ENCODE results near the gene APOA1.
"Not testable (repeated sequence)": the region's sequence is repeated elsewhere in the genome, so short reads cannot be mapped to it uniquely, and the experiment has no call there.

Gene APOA1

DNA sequence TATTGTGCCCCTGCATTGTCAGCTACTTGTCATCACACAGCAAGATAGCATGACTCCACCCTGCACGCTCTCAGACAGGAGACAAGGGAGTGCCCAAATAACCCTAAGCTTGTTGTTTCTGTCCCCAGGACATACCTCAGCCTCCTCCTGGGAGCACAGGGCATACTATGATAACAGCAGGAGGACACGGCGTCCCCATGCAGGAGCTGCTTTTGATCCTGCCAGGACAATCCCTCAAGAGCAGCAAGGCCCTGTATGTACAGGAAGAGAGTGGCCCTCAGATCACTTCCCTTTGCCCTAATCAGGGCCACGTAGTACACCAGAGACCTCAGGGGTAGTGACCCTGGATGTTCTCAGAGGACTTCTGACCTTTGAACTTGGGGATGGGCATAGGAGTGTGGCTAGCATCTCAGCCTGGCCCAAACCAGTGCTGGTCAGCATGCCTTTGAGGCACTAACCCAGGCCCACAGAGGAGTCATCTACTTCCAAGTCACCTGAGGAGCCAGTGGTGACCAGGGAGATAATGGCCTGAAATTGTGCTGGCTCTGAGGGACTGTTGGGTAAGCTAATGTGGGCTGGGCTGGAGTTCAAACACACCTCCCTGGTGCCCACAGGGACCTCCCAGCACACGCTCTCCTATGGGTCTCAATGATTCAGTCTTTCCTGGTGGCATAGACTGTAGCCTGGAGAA is 23.5 kb downstream of the APOA1 start:
- DNase-seq (ENCODE audit: low read depth in 2 of 2) = no peak

DNA sequence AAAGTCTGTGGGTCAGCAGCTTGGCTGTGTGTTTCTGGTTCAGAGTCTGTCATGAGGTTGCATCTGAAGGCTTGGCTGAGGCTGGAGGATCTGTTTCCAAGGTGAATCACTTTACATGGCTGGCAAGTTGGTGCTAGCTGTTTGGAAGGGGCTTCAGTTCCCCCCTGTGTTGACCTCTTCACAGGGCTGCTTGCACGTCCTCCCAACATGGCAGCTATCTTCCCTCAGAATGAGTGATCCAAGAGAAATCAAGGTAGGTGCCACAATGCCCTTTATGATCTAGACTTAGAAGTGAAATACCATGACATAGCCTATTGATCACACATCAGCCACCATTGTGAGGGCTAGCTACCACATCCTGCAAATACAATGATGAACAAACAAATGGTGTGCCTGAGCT is 24.3 kb downstream of the APOA1 start:
- DNase-seq (ENCODE audit: low read depth in 2 of 2) = no peak

DNA sequence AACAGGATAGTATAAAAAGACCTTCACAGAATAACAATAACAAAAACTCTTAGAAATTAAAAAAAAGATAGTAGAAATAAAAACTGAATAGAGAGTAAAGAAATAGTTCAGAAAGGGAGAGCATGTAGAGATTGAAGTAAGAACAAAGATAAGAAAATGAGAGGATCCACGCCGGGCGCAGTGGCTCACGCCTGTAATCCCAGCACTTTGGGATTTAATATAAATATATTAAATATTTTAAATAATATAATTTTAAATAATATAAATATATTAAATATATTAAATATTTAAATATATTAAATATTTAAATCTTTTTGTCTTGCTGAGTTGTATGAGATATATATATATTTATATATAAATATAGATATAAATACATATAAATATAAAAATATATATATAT is 25.3 kb downstream of the APOA1 start:
- DNase-seq (ENCODE audit: low read depth in 2 of 2) = no peak

DNA sequence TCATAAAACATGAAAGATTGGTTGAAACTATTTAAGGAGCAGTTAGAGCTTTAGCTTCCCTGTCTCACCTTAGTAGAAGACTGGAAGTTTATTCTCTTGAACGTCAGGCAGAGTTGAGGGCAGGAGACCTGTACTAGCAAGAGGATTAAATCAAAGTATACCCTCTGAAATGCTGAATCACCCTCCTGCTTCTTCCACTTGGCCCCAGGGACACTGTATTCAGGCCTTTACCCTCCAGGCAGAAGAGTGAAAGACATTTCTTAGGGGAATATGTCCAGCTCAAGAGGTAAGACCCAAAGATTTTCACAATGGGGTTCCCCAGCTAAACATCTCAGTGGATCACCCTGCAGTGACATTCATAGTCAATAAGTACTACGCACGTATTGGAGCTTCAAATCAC is 26.2 kb downstream of the APOA1 start:
- no peak for DNase-seq (ENCODE audit: low read depth in 2 of 2)

DNA sequence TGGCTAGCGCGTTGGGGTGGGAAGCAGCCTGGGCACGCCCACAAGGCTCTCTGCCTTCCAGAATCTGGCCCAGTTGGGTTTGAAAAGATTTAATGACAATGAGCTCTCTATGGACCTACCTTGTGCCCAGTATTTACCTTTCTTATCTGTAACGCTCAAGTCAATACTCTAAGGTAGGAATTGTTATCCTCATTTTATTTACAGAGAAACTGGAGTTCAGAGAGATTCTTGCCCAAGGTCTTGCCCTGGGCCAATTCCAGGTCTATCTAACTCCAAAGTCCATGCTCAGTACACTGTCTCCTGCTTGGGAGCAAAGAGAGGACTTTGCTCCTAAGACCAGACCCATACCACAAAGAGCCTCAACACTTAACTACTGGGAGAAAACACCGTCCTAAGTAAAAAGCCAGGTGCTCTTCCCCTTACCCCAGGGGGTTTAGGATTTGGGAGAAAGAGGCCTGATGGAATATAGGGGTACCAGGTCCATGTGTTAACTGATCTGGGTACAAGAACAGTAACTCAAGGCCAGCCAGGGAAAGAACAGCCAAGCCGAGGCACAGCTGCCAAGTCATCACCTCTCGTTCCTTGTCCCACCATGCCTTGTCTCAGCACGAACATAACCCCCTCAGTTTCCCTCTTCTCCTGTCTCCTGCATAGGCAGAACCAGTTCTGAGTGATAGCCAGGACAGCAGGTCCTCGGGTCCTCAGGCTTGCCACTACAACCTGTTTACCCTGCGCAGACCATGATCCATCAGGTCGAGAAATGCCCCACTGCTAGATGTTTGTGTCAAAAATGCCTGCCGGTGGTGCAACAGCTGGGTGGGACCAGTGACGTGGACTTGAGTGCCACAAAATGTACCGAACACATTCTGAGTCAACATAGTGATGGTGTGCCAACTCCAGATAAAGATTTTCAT is 28.9 kb downstream of the APOA1 start:
- no peak for DNase-seq (ENCODE audit: low read depth in 2 of 2)

DNA sequence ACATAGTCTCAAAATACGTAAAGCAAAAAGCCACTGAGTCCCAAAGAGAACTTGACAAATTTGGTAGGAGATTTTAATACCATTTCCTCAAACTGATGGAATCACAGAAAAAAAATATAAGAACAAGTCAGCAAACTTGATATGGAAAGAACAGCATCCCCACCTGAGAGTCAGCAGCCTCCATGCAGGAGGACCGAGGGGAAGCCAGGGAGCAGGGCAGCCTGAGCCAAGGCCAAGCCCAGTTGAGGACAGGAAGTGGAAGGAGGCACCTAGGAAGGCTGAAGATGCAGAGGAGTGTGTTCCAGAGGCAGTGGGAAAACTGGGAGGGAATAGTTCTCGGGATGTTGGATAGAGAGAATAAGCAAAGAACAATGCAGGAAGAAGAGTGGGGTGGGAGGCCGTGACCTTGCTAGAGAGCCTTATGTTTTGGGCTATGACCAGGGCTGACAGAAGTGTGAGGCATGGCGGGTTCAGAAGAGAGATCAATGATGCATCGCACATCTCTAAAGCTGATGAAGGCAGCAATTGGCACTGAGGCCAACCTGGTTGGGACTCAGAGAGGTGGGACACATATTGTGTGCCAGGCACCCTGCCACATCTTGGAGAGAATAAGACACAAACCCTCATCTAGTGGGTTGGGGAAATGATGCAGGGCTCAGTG is 29.7 kb downstream of the APOA1 start:
- no peak for DNase-seq (ENCODE audit: low read depth in 2 of 2)

DNA sequence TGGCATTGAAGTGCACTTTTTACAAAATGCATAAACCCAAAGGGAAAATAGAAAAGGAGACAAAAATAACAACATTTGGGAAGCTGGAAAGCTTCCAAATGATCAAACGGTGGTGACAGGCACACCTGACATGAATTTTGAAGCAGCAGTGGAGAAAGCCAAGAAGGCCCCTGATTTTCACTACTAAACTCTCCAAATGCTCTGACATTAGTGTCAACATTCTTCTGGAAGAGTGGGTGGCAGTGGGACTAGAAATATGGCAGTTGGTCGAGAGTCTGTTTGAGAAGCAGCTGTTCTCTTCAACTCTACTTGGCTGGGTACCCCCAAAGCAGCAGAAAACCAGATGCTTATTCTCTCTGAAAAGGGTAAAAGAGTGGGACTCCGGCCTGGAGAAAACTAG is 33.4 kb downstream of the APOA1 start:
- DNase-seq (ENCODE audit: low read depth in 2 of 2) = no peak

DNA sequence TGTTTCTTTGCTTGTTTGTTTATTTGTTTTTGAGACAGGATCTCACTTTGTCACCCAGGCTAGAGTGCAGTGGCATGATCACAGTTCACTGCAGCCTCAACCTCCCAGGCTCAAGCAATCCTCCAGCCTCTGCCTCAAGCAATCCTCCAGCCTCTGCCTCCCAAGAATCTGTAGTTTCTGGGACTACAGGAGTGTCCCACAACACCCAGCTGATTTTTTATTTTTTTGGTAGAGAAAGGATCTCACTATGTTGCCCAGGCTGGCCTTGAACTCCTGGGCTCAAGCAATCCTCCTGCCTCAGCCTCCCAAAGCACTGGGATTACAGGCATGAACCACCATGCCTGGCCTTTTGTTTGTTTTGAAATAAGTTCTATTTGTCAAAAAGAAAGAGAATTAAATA is 35.8 kb downstream of the APOA1 start:
- not testable (repeated sequence) for DNase-seq (ENCODE audit: low read depth in 2 of 2)

DNA sequence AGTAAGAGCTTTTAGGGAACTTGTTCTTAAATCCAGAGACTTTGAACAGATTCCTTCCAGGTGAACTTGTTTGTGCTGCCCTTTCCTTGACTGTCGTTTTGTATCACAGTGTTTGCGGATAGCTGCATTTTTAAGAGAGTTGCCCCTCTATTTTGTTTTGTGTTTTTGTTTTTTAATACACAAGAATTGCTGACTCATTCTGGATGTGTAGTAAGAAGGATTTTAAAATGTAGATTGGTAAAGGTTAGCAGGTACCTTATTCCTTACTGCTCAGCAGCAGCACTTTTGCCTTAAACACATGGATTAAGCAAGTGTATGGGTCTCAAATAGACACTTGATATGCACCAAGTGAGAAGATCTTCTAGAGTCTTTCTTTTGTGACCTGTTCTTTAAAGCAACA is 36.8 kb downstream of the APOA1 start:
- no peak for DNase-seq (ENCODE audit: low read depth in 2 of 2)

DNA sequence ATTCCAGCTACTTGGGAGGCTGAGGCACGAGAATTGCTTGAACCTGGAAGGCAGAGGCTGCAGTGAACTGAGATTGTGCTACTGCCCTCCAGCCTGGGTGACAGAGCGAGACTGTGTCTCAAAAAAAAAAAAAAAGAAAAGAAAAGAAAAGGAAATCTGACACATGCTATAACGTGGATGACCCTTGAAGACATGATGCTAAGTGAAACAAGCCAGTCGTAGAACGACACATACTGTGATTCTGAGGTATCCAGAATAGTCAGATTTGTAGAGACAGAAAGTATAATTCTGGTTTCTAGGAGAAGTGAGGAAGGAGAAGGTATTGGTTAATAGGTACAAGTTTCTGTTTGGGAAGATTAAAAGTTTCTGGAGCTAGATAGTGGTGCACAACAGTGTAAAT is 39.1 kb downstream of the APOA1 start:
- DNase-seq (ENCODE audit: low read depth in 2 of 2) = no peak

DNA sequence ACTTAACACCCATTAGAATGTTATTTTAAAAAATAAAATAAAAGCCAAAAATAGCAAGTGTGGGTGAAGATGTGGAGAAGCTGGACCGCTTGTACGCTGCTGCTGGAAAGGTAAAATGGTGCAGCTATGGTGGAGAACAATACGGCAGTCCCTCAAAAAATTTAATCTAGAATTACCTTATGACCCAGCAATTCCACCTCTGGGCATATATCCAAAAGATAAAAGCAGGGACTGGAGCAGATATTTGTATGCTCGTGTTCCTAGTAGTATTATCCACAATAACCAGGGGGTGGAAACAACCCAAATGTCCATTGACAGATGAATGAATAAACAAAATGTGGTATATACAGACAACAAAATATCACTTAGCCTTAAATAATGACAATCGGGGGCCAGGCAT is 39.6 kb downstream of the APOA1 start:
- DNase-seq (ENCODE audit: low read depth in 2 of 2) = no peak

DNA sequence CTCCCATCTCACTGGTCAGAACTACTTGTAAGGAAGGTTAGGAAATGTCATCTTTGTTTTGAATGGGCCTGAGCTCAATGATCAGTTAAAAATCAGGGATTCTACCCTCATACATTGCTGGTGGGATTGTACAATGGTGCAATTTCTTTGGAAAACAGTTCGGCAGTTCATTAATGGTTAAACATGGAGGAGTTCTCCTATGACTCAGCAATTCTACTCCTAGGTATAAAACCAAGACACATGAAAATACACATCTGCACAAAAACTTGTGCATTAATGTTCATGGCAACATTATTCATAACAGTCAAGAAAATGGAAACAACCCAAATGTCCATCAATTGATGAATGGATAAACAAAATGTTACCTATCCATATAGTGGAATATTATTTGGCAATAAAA is 40.9 kb downstream of the APOA1 start:
- no peak for DNase-seq (ENCODE audit: low read depth in 2 of 2)

DNA sequence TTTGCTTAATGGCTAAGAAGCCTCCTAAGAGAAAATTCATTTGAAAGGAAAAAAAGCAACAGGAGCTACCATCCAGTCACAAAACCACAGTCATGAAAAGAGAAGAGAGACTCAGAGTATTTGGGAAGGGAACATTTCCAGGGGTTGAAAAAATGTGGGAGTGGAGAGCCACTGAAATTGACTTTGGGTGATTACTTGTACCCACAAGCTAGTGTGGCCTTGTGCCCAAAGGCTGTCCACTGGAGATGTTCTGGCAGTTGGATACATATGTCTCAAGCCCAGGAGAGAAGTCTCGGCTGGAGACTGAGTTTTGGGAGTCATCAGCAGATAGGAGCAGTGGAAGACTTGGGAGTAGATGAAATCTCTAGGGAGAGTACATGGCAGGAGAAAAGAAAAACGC is 42.6 kb downstream of the APOA1 start:
- DNase-seq (ENCODE audit: low read depth in 2 of 2) = no peak

DNA sequence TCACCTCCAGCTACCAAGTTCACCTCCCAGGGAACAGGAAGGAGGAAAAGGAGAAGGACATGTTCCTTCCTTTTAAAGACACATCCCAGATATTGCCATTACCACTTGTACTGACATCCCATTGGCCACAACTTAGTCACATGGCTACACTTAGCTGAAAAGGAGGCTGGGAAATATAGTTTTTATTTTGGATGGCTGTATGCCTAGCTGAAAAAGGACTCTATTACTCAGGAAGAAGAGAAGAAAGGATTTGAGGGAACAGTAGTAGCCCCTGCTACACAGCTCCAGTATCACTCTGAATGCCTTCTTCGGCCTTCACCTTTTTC is 43.7 kb downstream of the APOA1 start:
- no peak for DNase-seq (ENCODE audit: low read depth in 2 of 2)

DNA sequence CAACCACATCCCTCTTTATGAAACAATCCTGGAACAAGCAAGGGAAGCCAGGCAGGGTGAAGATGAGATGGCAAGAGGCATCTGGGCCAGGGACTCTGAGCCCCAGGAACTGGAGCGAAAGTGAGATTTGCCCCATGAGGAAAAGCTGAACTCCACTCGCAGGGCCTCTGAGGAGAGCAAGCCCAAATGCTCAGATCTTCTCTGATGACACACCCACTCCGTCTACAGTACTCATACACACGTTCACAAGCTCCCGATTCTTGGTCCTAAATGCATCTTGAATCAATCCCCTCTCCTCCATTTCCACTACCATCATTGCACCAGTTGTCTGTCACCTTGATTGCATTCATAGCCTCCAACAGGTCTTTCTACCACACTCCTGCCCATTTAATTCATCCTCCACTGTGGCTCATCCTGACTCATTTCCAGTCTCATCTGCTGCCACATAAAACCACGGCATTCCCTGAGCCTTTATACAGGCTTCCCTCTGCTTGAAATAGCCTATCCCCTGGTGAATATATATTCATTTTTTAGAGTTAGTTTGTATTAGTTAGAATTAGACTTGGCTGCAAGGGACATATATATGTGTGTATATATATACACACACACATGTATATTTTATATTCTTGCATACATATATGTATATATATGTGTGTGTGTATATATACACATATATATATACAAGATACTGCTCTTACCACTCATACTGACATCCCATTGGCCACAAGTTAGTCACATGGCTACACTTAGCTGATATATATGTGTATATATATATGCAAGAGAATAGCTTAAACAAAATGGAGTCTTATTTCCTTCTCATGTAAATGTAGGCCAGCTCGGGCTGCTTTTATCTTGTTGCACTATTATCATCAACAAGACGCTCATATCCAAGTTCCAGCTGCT is 44.3 kb downstream of the APOA1 start:
- no peak for DNase-seq (ENCODE audit: low read depth in 2 of 2)

DNA sequence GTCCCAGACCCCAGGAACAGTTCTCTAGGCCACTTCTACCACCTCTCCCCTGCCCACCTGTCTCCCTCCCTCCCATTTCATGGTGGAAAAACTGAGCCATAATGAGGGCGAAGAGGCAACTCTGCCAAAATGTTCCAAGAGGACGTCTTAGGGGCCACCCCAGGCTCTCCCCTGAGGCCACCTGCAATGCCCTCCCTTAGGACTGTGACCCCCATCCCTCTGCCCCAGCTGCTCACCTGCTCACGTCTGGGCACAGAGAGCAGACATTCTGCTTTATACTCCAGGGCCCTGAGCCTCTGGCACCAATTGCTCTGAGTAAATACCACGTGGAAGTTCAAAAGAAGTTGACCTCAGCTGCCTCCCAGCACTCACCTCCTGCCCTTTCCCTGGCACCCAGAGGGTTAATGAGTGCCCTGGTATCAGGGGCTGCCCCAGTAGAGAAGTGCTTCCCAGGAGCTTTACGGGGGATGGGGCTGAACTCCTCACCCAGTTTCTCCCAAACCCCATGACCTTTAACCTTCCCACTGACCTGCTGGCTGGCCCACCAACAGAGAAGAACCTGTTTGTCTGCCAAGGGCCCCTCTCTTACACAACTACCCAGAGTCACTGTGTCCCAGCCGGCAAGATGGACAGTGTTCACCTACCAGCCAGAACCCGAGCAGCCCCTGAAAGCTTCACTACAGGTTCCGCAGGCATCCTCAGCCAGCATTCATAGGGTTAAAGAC is 45.1 kb downstream of the APOA1 start:
- DNase-seq (ENCODE audit: low read depth in 2 of 2) = no peak

DNA sequence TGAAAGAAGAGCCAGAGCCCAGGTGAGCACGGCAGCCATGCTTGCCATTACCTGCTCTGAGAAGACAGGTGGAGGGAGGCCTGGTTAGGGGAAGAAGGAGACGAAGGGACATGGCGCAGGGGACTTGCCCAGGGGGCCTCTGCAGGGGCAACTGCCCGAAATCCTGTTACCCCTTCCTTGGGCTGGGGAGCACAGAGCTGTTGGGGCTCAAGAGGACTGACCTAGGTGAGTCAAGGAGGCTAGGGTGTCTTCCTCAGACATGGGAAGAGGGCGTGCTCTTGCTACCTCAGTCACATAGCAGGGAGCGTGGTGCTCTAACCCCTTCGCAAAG is 45.6 kb downstream of the APOA1 start, which contains the start of gene APOA5:
Gene APOA5 (minus strand): TSS at position 67 of the 331 bp plus-strand sequence. CDS start 19 bp downstream, at position 48.
- no peak for DNase-seq (ENCODE audit: low read depth in 2 of 2)

DNA sequence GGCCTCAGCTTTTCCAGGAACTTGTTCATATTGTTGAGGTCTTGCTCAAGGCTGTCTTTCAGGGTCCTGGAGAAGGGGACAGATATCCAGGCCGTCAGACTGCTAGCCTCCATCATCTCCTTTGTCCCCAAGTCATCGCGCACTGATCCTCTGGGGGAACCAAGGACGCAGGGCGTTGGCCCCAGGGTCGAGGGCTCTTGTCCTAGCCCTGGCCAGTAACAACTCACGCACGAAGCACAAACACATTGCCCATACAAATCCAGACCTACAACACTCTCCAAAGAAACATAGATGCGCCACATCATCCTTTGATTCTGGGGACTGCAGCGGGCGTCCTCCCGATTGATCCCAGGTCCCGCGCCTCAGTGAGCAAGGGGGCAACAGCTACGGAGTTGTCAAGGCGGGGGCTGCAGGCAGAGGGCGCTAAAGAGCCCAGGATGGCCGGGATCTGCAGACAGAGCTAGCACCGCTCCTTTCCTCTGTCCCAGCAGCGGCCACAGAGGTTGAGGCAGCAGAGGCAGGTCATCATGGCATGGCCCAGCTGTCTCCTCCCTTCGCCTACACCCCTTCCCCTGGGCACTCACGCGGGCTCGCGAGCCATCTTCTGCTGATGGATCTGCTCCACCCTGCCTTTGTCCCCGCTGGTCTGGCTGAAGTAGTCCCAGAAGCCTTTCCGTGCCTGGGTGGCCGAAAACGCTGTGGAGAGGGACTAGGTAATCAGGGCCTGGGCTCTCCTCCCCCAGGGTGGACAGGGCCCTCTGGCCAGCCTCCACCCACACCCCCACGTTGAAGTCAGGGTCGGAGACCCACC is 46.2 kb downstream of the APOA1 start:
- peak; percentile 69 to 81 for DNase-seq (ENCODE audit: low read depth in 2 of 2)

DNA sequence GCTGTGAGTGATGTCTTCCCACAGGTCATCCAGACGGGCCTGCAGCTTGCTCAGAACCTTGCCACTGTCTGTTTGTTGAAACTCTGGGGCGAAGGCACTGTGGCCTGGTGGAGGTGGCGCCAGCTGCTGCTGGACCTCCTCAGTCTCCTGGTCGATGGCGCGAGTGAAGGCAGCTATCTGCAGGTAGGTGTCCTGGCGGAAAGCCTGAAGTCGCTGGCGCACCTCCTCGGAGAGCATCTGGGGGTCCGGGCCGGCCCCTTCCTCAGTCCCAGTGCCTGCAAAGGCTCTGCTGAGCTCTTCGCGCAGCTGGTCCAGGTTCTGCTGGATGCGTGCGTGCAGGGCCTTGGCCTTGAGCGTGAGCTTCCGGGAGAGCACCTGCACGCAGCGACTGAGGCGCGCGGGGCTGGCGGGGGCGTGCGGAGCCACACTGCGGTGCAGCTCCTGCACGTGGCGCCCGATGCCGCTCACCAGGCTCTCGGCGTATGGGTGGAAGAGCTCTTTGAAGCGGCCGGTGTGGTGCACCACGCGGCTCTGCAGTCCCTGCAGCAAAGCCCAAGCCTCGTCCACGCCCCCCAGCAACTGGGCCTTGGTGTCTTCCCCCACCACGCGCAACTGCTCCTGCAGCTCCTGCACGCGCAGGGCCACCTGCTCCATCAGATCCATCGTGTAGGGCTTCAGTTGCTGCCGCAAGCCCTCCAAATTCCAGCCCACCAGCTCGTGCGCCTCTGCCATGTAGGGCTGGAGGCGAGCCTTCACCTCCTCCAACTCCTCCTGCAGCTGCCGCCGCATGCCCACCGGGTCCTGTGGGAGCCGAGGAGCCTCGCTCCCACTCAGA is 47.0 kb downstream of the APOA1 start:
- DNase-seq (ENCODE audit: low read depth in 2 of 2) = no peak
